SK-N-MC (cell line): ENCODE measurements around the gene ROGDI.

Experiments
- EZH2 ChIP-seq: fragments of 200-600 bp; sonication (generic); IDR thresholded peaks from one replicate; pipeline ENCODE4 v1.6.1; 2017; ENCODE audit warnings: antibody characterized with exemption
- POLR2AphosphoS5 ChIP-seq: IDR thresholded peaks from 2 replicates; pipeline ENCODE4 v1.6.1; 2012; ENCODE audit warnings: mild to moderate bottlenecking, low read depth, low read length, borderline replicate concordance

DNA sequence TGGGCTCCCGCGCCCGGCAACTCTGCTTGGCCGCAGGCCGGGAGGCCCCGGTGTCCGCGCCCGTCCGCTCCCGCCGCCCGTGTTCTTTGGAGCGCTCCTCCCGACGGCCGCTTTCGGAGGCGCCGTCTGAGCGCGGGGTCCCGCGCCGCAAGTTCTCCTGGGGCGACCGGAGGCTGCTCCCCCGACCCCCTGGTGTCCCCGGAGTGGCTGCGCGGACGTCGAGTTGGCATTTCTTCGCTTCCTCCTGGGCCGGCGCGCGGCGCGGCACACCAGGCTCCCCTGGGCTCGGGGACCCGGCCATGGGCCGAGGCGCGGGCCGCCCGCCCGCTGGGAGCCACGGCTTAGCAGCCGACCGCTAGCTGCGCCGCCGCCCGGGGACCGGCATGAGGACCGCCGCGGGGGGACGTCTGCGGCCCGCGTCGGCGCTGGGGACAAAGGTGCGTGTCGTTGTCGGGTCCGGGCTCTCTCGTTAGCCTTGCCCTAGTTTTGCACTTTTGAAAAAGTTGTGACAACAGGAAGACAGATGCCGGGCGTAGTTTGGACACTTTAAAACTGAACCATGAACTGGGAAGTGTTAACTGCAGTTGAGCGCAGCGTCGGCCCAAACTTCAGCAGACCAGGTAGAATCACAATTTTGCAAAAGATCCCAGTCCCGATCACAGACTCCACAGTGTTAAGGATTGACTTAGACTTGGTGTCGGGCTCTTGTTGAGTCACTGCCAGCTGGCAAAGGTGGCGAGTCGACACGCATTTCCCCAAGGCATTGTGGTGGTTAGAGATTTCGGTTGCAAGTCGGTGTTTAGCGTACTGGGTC, 45.5 kb upstream of the ROGDI start:
- no peak for TF ChIP-seq EZH2
- TF ChIP-seq POLR2AphosphoS5 = no peak
